IMR-90 (cell line): ENCODE measurements around the gene FGR. TPM values are rescaled to one million over a fixed set of nuclear protein-coding genes. Genes with fewer than 3 reads are reported as not detected.

Experiments used
- ATAC-seq: fragments of 200-7000 bp; cut with Tn5 transposase; 2 replicates; pipeline ENCODE4 v1.9.1; 2020; ENCODE audit warnings: low read depth, mild to moderate bottlenecking, moderate library complexity
- BruUV-seq: library from RNA; stranded (reverse); fragments of 400-500 nt; replicated peaks from 2 replicates; lab custom pipeline; 2021; lab: Mats Ljungman, UMichigan
- CTCF ChIA-PET: fragments of 300-600 bp; formaldehyde crosslinking; extraction: SDS; loops from one replicate; lab custom pipeline; 2021; ENCODE audit warnings: antibody characterized with exemption; lab: Yijun Ruan, JAX
- POLR2A ChIA-PET: fragments of 300-600 bp; sonication (Branson Sonifier 250); formaldehyde crosslinking; loops from one replicate; lab custom pipeline; 2022; ENCODE audit warnings: antibody characterized with exemption; ENCODE audit not compliant: unreplicated experiment; lab: Charles Lee
- DNase-seq: peaks from one replicate; pipeline ENCODE4 v3.0.0; 2013
- H2AFZ ChIP-seq: replicated peaks from 2 replicates; pipeline ENCODE3; 2013; ENCODE audit warnings: low read length, mild to moderate bottlenecking; ENCODE audit not compliant: poor library complexity
- H2AK5ac ChIP-seq: 2 replicates; pipeline ENCODE4 v1.6.1; 2013; ENCODE audit warnings: low read depth, low read length, inconsistent platforms
- H2AK9ac ChIP-seq: replicated peaks from 2 replicates; pipeline ENCODE3; 2013; ENCODE audit warnings: mild to moderate bottlenecking, low read depth, low read length, moderate library complexity; ENCODE audit not compliant: poor library complexity
- H2BK120ac ChIP-seq: 2 replicates; pipeline ENCODE4 v1.6.1; 2013; ENCODE audit warnings: low read depth, low read length, inconsistent platforms
- H2BK15ac ChIP-seq: 3 replicates; pipeline ENCODE4 v1.6.1; 2013; ENCODE audit warnings: low read depth, low read length, inconsistent platforms
- H2BK20ac ChIP-seq: 2 replicates; pipeline ENCODE4 v1.6.1; 2013; ENCODE audit warnings: low read depth, mild to moderate bottlenecking, inconsistent platforms, low read length, moderate library complexity
- H2BK5ac ChIP-seq: 2 replicates; pipeline ENCODE4 v1.6.1; 2013; ENCODE audit warnings: mild to moderate bottlenecking, low read depth, low read length, inconsistent platforms; ENCODE audit not compliant: poor library complexity, severe bottlenecking
- H3K14ac ChIP-seq: replicated peaks from 2 replicates; pipeline ENCODE4 v1.6.1; 2013; ENCODE audit warnings: low read depth, low read length, inconsistent platforms
- H3K18ac ChIP-seq: 2 replicates; pipeline ENCODE4 v1.6.1; 2013; ENCODE audit warnings: low read depth, low read length, control low read depth
- H3K23ac ChIP-seq: 2 replicates; pipeline ENCODE4 v1.6.1; 2013; ENCODE audit warnings: low read depth, low read length, inconsistent platforms
- H3K27ac ChIP-seq: 2 replicates; pipeline ENCODE4 v1.5.1; 2013; ENCODE audit warnings: mild to moderate bottlenecking, control low read depth, low read length; ENCODE audit not compliant: insufficient read depth
- H3K27me3 ChIP-seq: 2 replicates; pipeline ENCODE4 v1.6.1; 2013; ENCODE audit warnings: low read length; ENCODE audit not compliant: control insufficient read depth, insufficient read depth
- H3K36me3 ChIP-seq: 2 replicates; pipeline ENCODE4 v1.6.1; 2013; ENCODE audit warnings: low read length, mixed read lengths; ENCODE audit not compliant: control insufficient read depth, insufficient read depth
- H3K4ac ChIP-seq: 2 replicates; pipeline ENCODE4 v1.6.1; 2013; ENCODE audit warnings: low read depth, low read length, inconsistent platforms
- H3K4me1 ChIP-seq: 2 replicates; pipeline ENCODE4 v1.6.1; 2013; ENCODE audit warnings: low read length, mixed read lengths; ENCODE audit not compliant: control insufficient read depth, insufficient read depth
- H3K4me2 ChIP-seq: 2 replicates; pipeline ENCODE4 v1.6.1; 2013; ENCODE audit warnings: low read depth, mild to moderate bottlenecking, control low read depth, low read length, moderate library complexity
- H3K4me3 ChIP-seq: 2 replicates; pipeline ENCODE4 v1.5.1; 2013; ENCODE audit warnings: low read depth, mild to moderate bottlenecking, control low read depth, low read length, moderate library complexity; ENCODE audit not compliant: insufficient read depth
- H3K56ac ChIP-seq: 2 replicates; pipeline ENCODE4 v1.6.1; 2013; ENCODE audit warnings: low read length, inconsistent platforms; ENCODE audit not compliant: insufficient read depth; ENCODE audit errors: extremely low read depth
- H3K79me1 ChIP-seq, 2 experiments: 2 replicates each; pipeline ENCODE4 v1.6.1; 2013; ENCODE audit warnings: low read length in 2 of 2, inconsistent platforms in 1 of 2, low read depth in 1 of 2
- H3K9ac ChIP-seq: 2 replicates; pipeline ENCODE4 v1.6.1; 2013; ENCODE audit warnings: low read depth, low read length, control low read depth
- H3K9me1 ChIP-seq: 2 replicates; pipeline ENCODE4 v1.6.1; 2013; ENCODE audit warnings: low read length, inconsistent platforms; ENCODE audit not compliant: insufficient read depth
- H3K9me3 ChIP-seq: 2 replicates; pipeline ENCODE4 v1.6.1; 2013; ENCODE audit warnings: low read length; ENCODE audit not compliant: control insufficient read depth, insufficient read depth
- H4K20me1 ChIP-seq: 2 replicates; pipeline ENCODE4 v1.6.1; 2013; ENCODE audit warnings: low read length, inconsistent platforms; ENCODE audit not compliant: insufficient read depth
- H4K5ac ChIP-seq: 2 replicates; pipeline ENCODE4 v1.6.1; 2013; ENCODE audit warnings: mild to moderate bottlenecking, low read depth, low read length, control low read depth
- H4K8ac ChIP-seq, 2 experiments: 2 replicates each; pipeline ENCODE4 v1.6.1; 2013; ENCODE audit warnings: low read depth in 2 of 2, low read length in 2 of 2, control low read depth in 1 of 2, inconsistent platforms in 1 of 2
- H4K91ac ChIP-seq: 2 replicates; pipeline ENCODE4 v1.6.1; 2013; ENCODE audit warnings: low read depth, low read length, inconsistent platforms; ENCODE audit not compliant: insufficient read depth
- CTCF ChIP-seq: conservative IDR thresholded peaks from 2 replicates; pipeline ENCODE4 v1.5.1; 2012; ENCODE audit warnings: mild to moderate bottlenecking, low read depth, low read length, improper control_type of control experiment
- ELK1 ChIP-seq: fragments of 150-350 bp; IDR thresholded peaks from 2 replicates; pipeline ENCODE4 v1.6.1; 2016; ENCODE audit warnings: low read depth, mild to moderate bottlenecking, low read length, moderate library complexity, borderline replicate concordance
- MAZ ChIP-seq: IDR thresholded peaks from 2 replicates; pipeline ENCODE4 v1.6.1; 2012; ENCODE audit warnings: low read depth, mild to moderate bottlenecking, low read length, improper control_type of control experiment, moderate library complexity, borderline replicate concordance
- MXI1 ChIP-seq: IDR thresholded peaks from 2 replicates; pipeline ENCODE4 v1.6.1; 2012; ENCODE audit warnings: low read depth, mild to moderate bottlenecking, low read length, moderate library complexity, borderline replicate concordance
- POLR2A ChIP-seq: IDR thresholded peaks from 2 replicates; pipeline ENCODE4 v1.6.1; 2012; ENCODE audit warnings: mild to moderate bottlenecking, low read depth, low read length
- RCOR1 ChIP-seq: IDR thresholded peaks from 2 replicates; pipeline ENCODE4 v1.6.1; 2012; ENCODE audit warnings: mild to moderate bottlenecking, low read length, improper control_type of control experiment; ENCODE audit not compliant: insufficient replicate concordance
- SMC3 ChIP-seq: fragments of 150-350 bp; IDR thresholded peaks from 2 replicates; pipeline ENCODE4 v1.6.1; 2016; ENCODE audit warnings: low read depth, mild to moderate bottlenecking, antibody characterized with exemption, low read length, moderate library complexity
- USF2 ChIP-seq: fragments of 150-350 bp; IDR thresholded peaks from 2 replicates; pipeline ENCODE4 v1.6.1; 2017; ENCODE audit warnings: mild to moderate bottlenecking, antibody characterized with exemption, low read length, low read depth
- WGBS, 2 experiments: methylation state at CpG; one replicate each; pipeline versions ENCODE4 v1.1.5 to v1.1.7; 2013; ENCODE audit warnings: missing lambda C conversion rate in 2 of 2; ENCODE audit not compliant: insufficient read length in 1 of 2; ENCODE audit errors: extremely low coverage in 2 of 2; 5-methylcytosine and 5-hydroxymethylcytosine counted together
- dilution Hi-C: fragments of 300-500 bp; cut with HindIII; formaldehyde crosslinking; loops from one replicate; pipeline ENCODE4 v1.14.3; 2018; ENCODE audit warnings: low sequenced_read_pairs; ENCODE audit not compliant: unreplicated experiment
- in situ Hi-C: fragments of 300-500 bp; cut with MboI; formaldehyde crosslinking; loops from 3 replicates; pipeline ENCODE4 v1.14.3; 2019; ENCODE audit warnings: low sequenced_read_pairs, inconsistent platforms, mixed read lengths
- intact Hi-C: fragments of 100-400 bp; cut with micrococcal nuclease; formaldehyde crosslinking; loops from 2 replicates; pipeline ENCODE4 v1.10.0; 2022
- polyA plus RNA-seq, 3 experiments: library from polyadenylated mRNA; depleted of rRNA; stranded (reverse); fragments of >200 nt; gene quantifications; 2 replicates each; pipeline ENCODE4 v1.2.3, GENCODE V29; 2012; ENCODE audit warnings: low replicate concordance in 1 of 3
- total RNA-seq: library from RNA; depleted of rRNA; stranded (reverse); fragments of >200 nt; gene quantifications from 2 replicates; pipeline ENCODE4 v1.2.3, GENCODE V29; 2012

Gene FGR
- total and polyA plus RNA-seq, 2 of the 4 experiments (the other 2 are of a cell fraction) = not detected

GRCh38 chr1:27570356-27570755 is 64.6 kb downstream of the FGR start:
- BruUV-seq = no TSS peak
- no peak overlapping the region for H4K91ac ChIP-seq
- no peak overlapping the region for H2BK5ac ChIP-seq
- H3K36me3 ChIP-seq = no peaks in the 10 kb centered on the region
- H4K20me1 ChIP-seq = peaks cover 60% of the 10 kb centered on the region
- CTCF ChIA-PET = interaction anchor here (0.6 to 3.0 kb wide), 2 partner anchors 14 to 181 kb away, joined by 3 to 13 read pairs; no protein-coding TSS in a partner anchor
- no peak overlapping the region for H3K18ac ChIP-seq
- ATAC-seq (no peak), DNase-seq (no peak)
- no peak overlapping the region for H2BK120ac ChIP-seq
- no peak overlapping the region for H3K9ac ChIP-seq
- H4K8ac ChIP-seq = no peak overlapping the region; a peak in 1 of 4 replicates
- no peak overlapping the region for H3K23ac ChIP-seq
- H3K9me3 ChIP-seq = no peaks in the 10 kb centered on the region
- H3K4me1 ChIP-seq = peaks cover 63% of the 10 kb centered on the region
- no peak overlapping the region for H3K4me2 ChIP-seq
- POLR2A ChIA-PET = interaction anchor here (0.5 to 0.7 kb wide), 2 partner anchors 116 to 149 kb away, joined by 3 to 5 read pairs; no protein-coding TSS in a partner anchor
- H3K27ac ChIP-seq = no peak overlapping the region
- whole genome bisulfite sequencing, 2 experiments = 90% methylated on average over 2 of the region's 2 CpGs; no CpG with 5 or more reads in 1 of the 2 experiments
- H3K27me3 ChIP-seq = no peaks in the 10 kb centered on the region
- no peak overlapping the region for H2BK15ac ChIP-seq
- H3K14ac ChIP-seq = no peak overlapping the region
- H2BK20ac ChIP-seq = no peak overlapping the region
- intact Hi-C loops = no loop called here
- H3K9me1 ChIP-seq = peaks cover 13% of the 10 kb centered on the region; the same call in 1 of the 2 replicates
- dilution Hi-C loops = no loop called here
- H2AFZ ChIP-seq = no peak overlapping the region
- in situ Hi-C loops = no loop called here
- H3K4ac ChIP-seq = no peak overlapping the region
- no peak for TF ChIP-seq MXI1
- TF ChIP-seq POLR2A = no peak
- TF ChIP-seq USF2 = no peak
- no peak for TF ChIP-seq ELK1
- no peak for TF ChIP-seq MAZ
- no peak for TF ChIP-seq RCOR1
- no peak for TF ChIP-seq SMC3
- TF ChIP-seq CTCF = no peak
- no peak overlapping the region for H4K5ac ChIP-seq
- no peak overlapping the region for H3K4me3 ChIP-seq
- H3K79me1 ChIP-seq = peaks cover 56 to 94% of the 10 kb centered on the region in 2 experiments
- H2AK5ac ChIP-seq = no peak overlapping the region
- no peak overlapping the region for H2AK9ac ChIP-seq
- H3K56ac ChIP-seq = no peak overlapping the region
